CD4-positive, alpha-beta T cell treated with Interleukin-6 for 4 hours (primary cell): ENCODE data around the gene GPATCH8.
"Not testable (repeated sequence)": the region's sequence is repeated elsewhere in the genome, so short reads cannot be mapped to it uniquely, and the experiment has no call there.

Experiments used
- DNase-seq: peaks from one replicate; pipeline ENCODE4 v3.0.0-alpha.2; 2020; ENCODE audit warnings: mixed read lengths

Gene GPATCH8

DNA sequence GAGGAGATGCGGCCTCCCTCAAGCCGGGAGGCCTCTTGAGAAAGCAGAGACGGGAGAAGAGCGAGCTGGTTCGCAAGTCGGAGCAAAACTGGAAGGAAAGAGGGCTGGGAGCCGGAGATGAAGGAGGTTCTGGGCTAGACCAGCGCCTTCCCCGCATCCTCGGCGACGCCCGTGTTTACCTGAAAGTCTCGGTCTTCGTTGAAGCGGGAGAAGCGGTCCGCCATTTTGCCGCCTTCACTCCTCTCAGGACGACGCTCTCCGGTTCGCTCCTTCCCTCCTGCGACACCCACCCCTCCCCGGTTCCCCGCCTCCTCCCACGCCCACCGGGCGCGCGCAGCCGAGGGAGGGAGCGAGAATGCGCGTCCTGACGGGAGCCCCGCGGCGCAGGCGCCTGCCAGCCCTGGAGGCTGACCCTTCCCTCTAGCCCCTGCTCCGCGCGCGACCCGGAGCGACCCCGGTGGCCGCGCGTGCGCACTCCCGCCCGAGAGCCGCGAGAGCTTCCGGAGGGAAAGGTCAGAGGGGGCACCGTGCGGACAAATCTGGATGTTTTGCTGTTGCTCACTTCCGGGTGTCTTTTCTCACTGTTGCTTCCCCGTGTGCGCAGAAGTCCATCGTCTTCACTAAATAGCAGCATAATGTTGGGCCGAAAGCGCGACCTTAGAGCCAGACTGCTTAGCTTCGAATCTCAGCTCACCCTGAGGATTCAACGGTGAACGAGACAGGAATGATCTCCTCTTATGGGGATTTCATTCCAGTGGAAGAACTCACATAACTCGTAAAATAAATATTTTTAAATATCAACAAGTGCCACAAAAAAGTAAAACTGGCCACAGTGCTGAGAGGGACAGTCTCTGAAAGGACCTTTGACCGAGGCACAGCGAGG, at the start of gene GPATCH8:
TSS of gene GPATCH8 (minus strand) at position 260 of the 883 bp plus-strand sequence. CDS start at position 224, 36 bp downstream.
- DNase-seq, result peak; percentile 95

- no peak for DNase-seq
Measured at GRCh38 chr17:44552361-44552760, 49.2 kb upstream of the GPATCH8 start.

GRCh38 chr17:44549686-44550085, 46.5 kb upstream of the GPATCH8 start:
- no peak for DNase-seq

- DNase-seq, result no peak
Measured at GRCh38 chr17:44548376-44549230, 45.4 kb upstream of the GPATCH8 start.

DNA sequence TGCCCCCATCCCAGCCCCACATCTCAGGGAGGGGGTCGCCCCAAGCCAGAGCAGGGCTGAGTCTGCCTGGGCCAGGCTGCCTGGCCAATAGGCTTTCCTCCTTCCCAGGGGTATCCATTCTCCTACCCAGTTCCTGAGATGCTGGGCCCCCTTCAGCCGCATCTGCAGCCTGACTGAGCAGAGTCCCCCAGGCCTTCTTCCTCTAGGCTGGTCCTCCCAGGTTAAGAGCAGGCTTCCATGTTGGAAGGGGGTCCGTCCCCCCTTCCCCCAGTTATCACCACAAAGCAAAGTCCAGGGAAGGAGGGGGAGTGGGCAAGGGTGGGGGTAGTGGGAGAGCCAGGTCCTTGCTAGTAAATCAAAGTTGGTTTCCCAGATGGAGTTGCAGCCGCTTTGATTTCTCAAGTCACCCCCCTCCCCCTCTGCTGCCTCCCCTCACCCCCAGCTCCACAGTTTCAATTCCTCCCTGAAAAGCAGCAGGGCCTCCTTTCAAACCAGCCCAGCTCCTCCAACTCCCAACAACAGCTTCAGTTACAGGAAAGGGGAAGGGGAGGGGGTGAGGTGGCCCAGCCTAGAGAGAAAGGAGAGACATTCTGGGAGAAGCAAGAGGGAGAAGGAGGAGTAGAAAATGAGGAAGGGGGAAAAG, 44.5 kb upstream of the GPATCH8 start:
- DNase-seq, result no peak

DNA sequence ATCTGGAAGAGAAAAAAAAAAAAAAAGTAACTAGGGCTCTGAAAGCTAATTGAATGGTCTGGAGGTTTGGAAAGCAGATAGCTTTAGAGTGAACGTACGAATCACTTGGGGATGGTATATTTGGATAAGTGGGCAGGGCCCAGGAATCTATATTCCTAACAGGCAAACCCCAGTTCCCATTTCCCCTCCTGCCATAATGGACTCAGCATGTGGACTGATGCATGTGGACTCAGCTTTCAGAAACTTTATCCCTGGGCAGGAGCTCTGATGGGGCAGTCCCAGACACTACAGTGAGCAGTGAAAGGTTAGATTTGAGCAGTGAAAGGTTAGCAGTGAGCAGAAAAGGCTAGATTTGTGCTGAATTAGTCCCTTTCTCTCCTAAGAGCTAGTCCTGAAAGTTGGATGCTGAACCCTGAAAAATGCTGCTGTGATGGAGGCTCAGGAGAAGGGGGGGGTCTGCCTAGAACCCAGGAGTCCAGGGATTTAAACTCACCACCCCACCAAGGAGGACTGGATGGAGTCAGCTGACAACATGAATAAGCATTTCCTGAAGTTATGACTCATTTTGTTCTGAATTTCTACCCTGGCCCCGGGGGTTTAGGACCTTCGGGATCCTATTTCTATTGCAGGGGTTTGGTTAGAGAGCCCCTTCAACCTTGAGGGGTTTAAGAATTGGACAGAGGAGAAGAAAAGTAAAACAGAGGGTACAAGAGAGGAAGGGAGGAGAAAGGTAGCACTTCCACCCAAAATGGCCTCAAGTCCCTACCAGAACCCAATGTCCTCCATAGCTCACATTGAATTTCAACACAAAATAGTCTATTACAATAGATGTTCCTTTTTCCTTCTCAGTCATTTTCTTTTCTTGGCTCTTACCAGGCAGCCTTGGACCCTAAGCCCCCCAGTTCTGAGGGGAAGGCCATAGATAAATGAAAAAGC, 43.7 kb upstream of the GPATCH8 start:
- no peak for DNase-seq

DNA sequence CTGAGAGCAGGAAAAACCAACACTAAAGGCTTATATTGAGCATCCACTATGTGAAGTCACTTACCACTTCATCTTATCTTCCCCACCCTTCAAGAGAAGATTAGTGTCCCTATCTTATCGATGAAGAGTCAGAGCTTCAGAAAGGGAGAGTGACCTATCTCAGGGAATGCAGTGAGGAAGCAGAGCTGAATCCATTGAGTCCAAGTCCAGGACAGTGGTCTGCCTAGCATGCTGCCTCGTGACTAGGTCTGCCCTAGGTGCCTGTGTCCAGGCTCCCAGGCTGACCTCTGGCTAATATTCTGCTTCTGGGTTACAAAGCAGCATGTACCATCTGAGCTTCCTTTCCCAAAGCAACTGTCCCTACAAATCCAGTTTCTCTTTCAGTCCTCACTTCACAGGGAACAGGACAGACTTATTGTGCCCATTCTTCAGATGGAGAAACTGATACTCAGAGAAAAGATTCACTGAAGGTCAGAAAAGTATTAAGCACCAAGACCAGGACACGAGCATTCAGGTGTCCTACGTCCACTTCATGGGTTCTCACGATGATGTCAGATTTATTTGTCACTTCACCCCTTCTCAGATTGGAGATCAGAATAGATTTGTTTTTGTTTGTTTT, 40.8 kb upstream of the GPATCH8 start:
- DNase-seq, result no peak

DNA sequence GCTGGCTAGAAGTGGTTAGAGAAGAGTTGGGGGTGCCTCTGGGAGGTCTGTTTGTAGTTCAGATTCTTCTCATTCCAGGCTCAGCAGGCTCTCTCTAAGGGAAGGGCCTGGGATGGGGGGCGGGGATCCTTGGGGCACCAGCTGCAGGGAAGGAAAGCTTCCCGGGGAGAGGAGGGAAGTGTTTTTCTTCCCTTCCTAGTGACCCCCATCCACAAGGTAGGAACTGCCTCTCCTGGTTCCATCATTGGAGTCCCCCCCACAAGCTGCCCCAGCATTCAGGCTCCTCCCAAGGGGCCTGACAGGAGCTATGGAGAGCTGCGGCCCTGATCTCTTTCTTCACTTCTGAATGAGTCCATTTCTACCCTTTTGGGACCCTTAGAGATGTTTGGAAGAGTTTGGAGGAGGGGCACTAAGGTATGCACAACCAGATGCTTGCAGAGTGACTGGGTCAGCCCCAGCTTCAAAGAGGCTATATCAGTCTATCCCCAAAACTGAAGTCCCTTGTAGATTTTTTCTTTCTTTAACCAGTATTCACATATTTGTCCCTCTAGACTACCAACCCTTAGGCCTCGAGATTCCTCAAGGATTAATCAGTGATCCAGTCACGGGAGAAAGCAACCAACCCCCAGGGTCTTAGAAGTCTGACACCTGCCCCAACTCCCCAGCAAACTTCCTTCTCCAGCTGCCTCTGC, 40.2 kb upstream of the GPATCH8 start:
- no peak for DNase-seq

GRCh38 chr17:44541884-44542581, 38.8 kb upstream of the GPATCH8 start:
- no peak for DNase-seq

DNA sequence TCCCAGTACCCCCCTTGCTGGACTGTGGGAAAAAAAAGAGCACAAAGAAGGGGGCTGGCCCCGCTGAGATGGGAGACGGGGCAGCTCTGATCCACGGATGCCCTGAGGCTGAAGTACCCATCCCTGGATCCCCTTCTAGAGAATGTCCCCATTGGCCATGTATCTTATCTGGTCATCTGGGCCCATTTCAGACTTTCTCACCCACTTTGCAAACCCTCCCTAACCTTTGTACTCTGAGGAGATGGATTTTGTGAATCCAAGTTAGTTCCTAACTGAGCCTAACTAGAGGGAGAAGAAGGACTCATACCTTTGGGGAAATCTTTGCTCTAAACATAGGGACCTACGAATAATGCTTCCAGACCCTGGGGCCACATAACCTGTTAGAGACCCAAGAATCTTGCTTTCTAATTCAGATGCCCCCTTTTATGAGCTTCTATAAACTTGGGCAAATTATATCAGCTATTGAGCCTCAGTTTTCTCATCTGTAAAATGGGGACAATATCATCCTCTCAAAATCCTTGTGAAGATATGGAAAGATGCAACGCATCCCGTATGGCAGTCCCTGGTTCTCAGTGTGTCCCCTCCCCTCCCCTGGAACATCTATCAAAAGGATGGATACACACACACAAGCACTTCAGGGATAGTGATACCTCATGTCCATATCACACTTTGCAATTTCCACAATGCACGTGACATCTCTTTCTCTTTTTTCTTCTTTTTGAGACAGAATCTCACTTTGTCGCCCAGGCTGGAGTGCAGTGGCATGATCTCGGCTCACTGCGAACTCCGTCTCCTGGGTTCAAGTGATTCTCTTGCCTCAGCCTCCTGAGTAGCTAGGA, 37.3 kb upstream of the GPATCH8 start:
- DNase-seq, result no peak

DNA sequence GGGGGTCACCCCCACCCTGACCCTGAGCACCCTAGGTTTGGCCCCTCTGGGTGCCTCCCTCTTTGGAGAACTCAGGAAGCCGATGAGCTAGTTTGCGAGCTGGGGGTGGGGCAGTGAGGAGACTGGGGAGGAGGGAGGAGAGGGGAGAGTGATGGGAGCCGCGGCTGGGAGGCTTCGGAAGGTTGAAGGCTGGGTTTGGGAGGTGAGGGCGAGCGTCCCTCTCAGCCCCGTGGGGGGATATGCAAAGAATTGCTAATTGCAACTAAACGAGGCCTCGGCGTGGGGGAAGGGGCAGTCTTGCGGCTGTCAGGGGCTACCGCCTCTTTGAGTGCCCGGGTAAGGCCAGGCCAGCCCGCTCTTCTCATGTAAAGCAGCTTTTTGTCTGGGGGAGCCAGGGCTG, 36.5 kb upstream of the GPATCH8 start:
- no peak for DNase-seq

- DNase-seq, result not testable (repeated sequence)
Measured at GRCh38 chr17:44537922-44538321, 34.7 kb upstream of the GPATCH8 start.

- DNase-seq, result no peak
Measured at GRCh38 chr17:44536090-44536953, 33.1 kb upstream of the GPATCH8 start.

DNA sequence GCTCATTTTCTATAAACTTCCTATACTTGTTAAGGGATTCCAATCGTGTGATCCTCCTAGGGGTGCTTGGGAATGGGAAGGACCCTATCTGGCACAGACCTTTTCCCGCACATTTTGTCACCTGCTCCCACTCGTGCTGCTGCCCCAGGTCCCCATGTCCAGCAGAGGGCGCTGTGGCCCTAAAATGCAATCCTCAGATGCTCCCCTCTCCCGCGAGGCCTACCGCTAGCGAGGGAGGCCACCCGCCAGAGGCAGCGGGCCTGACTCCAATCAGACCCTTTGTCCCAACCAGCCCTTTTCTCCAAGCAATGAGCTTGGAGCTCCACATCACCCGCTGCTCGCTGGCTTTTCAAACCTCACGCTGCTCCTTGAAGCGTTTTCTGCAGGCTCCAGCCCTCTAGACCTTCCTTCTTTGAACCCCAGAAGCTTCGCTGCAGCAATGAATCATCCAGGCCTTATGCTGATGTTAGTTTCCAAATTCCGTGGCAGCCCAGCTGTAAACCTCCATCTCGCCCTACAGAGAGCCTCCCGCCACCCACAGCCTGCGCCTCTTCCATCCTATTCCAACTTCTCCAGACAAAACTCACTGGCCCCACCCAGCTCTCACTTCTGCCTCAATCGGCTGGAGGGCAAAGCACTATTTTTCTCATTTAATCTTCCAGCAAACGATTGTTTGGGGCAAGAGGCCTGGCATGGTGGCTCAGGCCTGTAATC, 30.5 kb upstream of the GPATCH8 start:
- DNase-seq, result peak; percentile 88

DNA sequence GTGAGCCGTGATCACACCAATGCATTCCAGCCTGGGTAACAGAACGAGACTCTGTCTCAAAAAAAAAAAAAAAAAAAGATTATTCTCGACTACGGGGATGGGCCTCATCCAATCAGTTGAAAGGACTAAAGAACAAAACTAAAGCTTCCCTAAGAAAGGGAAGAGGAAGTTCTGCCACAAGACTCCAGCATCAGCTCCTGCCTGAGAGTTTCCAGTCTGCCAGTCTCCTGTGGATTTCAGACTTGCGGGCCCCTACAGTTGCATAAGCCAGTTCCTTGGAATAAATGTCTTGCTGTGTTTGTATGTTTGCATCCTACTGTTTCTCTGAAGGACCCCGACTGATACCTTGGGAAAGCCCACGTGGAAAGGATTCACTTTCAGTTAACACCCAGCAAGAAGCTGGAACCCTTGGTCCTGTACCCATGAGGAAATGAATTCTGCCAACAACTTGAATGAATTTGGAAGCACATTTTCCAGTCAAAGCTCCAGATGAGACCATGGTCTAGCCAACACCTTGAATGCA, 27.8 kb upstream of the GPATCH8 start:
- DNase-seq, result no peak

DNA sequence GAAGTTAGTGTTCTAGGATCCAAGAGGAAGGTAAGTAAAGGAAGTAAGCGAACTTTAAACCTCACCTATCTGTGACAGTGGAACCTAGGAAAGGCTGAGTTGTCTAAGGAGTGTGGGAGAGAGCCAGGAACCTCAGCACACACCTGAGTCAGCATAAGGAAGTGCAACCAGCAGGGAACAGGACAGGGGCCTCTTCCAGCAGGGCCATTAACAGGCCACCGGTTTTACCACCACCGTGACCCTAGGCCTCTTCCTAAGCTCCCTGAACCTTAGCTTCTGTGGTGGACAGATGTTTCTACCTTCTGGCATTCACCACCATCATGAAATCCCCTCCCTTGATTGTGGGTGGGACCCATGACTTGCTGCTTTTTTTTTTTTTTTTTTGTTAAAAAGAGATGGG, 26.7 kb upstream of the GPATCH8 start:
- no peak for DNase-seq

DNA sequence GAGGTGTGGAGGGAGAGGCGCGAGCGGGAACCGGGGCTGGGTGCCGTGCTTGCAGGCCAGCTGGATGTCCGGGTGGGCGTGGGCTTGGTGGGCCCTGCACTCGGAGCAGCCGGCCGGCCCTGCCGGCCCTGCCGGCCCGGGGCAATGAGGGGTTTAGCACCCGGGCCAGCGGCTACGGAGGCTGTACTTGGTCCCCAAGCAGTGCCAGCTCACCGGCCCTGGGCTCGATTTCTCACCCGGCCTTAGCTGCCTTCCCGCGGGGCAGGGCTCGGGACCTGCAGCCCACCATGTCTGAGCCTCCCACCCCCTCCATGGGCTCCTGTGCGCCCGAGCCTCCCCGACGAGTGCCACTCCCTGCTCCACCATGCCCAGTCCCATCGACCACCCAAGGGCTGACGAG, 24.7 kb upstream of the GPATCH8 start:
- DNase-seq, result no peak
